Measurements from ENCODE around the gene DAW1.
A peak's percentile ranks its signal among the peaks of the same experiment; 100 is the strongest.

DAW1 gene, protein sequence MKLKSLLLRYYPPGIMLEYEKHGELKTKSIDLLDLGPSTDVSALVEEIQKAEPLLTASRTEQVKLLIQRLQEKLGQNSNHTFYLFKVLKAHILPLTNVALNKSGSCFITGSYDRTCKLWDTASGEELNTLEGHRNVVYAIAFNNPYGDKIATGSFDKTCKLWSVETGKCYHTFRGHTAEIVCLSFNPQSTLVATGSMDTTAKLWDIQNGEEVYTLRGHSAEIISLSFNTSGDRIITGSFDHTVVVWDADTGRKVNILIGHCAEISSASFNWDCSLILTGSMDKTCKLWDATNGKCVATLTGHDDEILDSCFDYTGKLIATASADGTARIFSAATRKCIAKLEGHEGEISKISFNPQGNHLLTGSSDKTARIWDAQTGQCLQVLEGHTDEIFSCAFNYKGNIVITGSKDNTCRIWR

DNA sequence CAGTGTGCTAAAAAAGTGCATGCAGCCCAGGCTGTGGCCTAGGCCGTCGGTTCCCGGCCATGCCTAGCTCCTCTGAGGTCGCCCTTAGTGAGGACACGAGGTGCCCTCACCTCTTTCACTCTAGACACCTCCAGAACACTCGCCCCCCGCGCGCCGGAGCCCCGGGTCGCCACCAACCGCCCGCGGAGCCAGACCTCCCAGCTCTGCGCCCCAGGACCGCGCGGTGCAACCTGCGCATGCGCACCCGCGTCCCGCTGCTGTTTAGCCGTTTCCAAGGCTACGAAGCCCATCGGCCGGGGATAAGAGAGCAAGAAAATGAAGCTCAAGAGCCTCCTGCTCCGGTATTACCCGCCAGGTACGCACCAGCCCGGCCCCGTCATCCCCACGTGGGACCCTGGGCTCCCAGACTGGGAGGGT, at the start of gene DAW1:
TSS of gene DAW1 (plus strand) at position 257 of the 417 bp plus-strand sequence. CDS start at position 316, 59 bp downstream.
- peak; percentile 60 for DNase-seq

DNA sequence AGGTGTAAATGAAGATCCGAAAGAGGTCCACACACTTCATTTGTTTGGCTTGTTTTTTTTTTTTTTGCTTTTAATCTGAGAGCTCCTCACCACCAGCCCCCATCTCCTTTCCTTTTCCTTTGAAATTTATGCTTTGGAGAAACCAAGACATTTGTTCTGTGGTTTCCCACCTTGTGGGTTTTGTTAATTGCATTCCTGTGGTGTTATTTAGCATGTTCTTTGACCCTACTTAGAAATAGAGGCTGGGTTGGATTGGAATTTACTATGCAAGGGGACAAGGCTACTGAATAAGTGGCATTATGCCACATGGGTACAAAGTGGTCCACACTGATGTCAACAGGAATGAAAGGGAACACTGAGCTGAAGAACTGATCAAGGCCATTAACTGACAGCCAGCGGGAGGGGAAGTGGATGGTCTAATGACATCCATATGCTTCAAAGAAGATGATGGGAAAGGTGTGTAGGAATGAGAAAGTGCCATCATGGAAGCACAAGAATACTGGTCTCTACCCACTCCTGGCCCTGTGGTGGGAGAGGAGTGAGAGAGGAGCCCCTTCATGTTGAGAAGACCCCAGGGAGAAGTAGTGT, 48.9 kb upstream of the DAW1 start:
- no peak for DNase-seq

- no peak for DNase-seq
These were observed 47.5 kb upstream of the DAW1 start for GRCh38 chr2:227823922-227824321.

DNA sequence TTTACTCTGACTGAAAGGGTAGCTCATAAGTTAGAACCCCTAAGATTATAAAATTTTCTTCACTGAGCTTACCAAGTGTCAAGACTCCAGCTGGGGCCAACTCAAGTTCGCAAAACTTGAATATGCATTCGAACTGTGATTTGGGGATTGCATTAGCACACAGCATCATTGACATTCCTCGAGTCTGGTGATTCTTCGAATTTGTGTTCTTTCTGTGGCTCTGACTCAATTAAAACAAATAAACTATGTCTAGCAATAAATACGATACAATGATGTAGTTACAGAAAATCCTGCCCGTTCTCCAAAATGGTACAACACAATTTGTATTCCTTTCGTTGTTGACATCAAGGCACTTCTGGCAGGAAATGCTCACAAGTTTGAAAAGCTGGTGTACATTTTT, 46.7 kb upstream of the DAW1 start:
- no peak for DNase-seq

GRCh38 chr2:227826019-227826521, 45.4 kb upstream of the DAW1 start:
- peak; percentile 54 for DNase-seq

- no peak for DNase-seq
These were observed 44.9 kb upstream of the DAW1 start for GRCh38 chr2:227826563-227826962.

DNA sequence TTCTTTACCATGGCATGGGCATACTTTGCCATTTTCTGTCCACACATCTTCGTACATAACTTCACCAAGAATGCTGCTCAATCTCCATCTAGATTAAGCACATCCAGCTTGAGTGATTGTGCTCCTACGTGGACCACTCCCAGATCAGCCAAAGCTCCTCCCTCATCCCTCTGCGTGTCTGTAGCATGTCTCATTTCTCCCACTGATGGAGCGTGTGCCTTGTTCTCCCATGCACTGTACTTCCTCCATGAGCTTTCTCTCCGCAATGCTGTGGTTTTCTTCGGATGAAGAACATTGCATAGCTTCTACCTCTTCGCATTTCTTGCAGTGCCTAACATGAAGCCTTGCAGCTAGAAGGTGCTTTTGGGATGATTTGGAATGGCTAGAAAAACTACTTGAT, 44.3 kb upstream of the DAW1 start:
- no peak for DNase-seq

DNA sequence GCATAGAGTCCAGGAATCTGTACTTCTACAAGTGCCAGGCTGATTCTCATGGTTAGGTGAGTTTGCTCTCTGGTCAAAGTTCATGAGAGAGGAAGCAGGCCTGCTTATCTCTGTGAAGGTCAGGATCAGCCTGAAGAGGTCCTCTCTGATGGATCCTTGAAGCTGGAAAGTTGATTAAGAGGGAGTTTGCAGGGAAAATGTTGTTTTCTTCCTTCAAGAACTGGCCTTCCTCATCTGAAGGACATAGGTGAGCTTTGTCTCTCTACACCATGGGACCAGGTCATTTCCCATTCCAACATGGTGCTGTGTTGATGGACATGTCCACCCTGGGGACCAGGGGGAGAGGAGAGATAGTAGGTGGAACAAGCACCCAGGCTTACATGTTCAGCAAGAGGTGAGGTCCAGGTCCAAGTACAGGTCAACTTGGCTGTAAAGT, 42.9 kb upstream of the DAW1 start:
- no peak for DNase-seq

- no peak for DNase-seq
These were observed 42.1 kb upstream of the DAW1 start for GRCh38 chr2:227829337-227829736.

GRCh38 chr2:227834423-227834822, 37.0 kb upstream of the DAW1 start:
- no peak for DNase-seq

GRCh38 chr2:227834916-227835650, 36.3 kb upstream of the DAW1 start:
- no peak for DNase-seq

DNA sequence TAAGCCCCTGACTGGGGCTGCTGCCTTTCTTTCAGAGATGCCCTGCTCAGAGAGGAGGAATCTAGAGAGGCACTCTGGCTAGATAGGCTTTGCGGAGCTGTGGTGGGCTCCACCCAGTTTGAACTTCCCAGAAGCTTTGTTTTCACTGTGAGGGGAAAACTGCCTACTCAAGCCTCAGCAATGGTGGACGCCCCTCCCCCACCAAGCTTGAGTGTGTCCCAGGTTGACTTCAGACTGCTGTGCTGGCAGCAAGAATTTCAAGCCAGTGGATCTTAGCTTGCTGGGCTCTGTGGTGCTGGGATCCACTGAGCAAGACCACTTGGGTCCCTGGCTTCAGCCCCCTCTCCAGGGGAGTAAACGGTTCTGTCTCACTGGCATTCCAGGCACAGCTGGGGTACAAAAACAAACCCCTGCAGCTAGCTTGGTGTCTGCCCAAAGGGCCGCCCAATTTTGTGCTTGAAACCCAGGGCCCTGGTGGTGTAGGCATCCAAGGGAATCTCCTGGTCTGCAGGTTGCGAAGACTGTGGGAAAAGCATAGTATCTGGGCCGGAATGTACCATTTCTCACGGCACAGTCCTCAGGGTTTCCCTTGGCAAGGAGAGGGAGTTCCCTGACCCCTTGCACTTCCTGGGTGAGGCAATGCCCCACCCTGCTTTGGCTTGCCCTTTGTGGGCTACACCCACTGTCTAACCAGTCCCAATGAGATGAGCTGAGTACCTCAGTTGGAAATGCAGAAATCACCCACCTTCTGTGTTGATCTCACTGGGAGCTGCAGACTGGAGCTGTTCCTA, 31.9 kb upstream of the DAW1 start:
- peak; percentile 17 for DNase-seq

DNA sequence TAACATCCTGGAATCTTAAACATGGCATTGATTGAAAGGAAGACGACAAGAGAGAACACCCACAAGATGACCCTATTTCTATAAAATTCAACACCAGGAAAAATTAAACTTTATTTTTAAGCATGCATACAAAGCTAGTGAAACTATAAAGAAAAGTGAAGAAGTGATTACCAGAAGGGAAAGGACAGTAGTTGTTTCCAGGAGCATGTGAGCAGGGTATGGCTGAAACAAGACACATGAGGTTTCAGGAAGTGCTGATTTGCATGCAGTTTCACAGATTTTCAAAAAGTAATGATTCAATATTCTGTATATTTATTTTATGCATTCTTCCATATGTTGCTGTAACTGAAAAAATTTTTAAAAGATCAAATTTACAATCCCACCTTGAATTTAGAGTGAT, 24.6 kb upstream of the DAW1 start:
- DNase-seq = no peak

DNA sequence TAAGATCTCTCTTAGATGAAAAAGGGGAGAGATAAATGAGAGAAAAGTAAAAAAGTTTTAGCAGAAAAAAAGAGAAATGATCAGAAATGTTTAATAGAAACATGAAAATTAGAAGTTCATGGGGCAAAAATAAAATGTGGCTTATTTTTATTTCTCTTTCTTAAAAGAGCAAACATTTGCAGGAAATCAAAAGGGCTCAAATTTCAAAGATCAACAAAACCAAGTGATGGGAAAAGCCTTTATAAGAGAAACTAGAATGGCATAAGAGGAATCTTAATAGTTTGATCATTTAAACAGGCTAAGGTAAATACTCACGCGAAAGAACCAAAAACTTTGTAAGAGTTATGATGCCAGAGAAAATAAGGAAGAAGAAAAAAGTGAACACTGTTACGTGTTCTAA, 23.3 kb upstream of the DAW1 start:
- no peak for DNase-seq

- peak; percentile 69 for DNase-seq
These were observed 22.8 kb upstream of the DAW1 start for GRCh38 chr2:227848586-227848985.

GRCh38 chr2:227849906-227850305, 21.5 kb upstream of the DAW1 start:
- no peak for DNase-seq

GRCh38 chr2:227853204-227853629, 18.2 kb upstream of the DAW1 start:
- no peak for DNase-seq

GRCh38 chr2:227853765-227854271, 17.6 kb upstream of the DAW1 start:
- DNase-seq = no peak

DNA sequence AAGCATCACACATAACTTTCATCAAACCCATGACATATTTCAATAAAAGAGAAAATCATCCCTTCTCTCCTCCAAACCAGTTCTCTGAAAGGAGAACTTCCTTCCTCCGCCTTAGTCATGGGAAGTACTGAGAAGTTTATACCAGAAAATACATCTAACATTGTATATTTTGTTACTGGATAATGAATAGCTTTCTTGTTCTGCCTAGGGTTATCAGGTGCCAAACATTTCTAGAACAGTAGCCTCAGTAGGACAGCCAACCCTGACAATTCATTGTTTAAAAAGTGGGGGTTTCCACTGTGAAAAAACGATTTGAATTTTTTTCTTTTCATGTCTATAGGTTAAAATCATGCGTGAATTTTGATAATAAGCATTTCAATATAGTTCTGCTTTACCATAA, 16.0 kb upstream of the DAW1 start:
- no peak for DNase-seq

DNA sequence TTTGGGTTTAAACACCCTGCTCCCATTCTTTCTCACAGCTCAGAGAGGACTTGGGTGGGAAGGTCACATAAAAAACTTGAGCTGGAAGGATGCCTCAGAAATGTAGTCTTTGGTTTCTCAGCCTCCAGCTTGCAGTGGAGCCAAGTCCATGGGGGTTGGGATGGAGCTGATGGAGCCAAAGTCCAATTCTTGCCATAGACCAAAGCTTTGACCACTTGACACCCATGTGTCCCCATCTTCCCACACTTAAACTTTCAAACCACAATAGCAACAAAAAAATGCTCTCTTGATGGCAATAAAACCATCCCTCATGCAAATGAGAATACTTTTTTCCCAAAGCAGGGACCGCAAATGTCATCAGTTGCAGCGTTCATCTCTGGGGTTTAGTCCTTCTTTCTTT, 14.7 kb upstream of the DAW1 start:
- no peak for DNase-seq

DNA sequence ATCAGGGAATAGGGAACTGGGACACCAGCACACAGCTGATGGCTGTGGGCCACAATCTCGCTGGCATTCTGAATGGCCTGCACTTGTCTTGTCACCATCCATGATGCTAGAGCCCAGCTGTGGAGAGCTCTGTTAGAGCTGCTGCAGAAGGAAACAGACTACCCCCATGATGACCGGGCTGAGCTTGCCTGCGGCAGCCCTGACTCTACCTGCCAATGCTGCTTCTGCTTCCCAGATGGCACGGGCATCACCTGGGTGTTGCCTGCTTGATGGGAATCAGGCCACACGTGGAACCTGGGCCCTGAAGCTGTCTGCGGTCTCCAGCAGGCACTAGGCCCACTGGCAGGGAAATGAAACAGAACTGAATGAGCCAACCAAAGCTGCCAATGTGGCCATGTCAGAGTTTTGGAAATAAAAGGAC, 11.2 kb upstream of the DAW1 start:
- no peak for DNase-seq

DNA sequence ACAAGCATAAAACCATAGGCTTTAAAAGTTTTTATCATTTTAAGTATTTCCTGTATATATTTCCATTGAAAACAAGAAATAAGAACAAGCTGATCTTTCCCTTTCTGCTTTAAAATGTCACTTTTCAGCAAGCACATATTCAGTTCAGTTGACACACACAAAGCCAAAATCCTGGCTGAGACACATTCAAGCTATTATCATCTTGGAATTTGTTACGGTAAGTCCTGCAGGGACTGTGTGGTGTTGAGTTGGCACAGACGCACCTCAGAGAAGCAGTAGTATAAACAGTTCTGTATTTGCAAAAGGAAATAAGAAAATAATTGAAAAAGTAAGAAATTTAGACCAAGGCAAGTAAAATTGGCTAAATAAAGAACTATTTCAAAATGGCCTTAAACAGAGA, 10.4 kb upstream of the DAW1 start:
- no peak for DNase-seq
